NB4 (cell line): ENCODE results near the gene HPN.

Experiments
- CTCF ChIP-seq: IDR thresholded peaks from one replicate; pipeline ENCODE4 v1.5.1; 2012; ENCODE audit warnings: low read depth, low read length
- MAX ChIP-seq: IDR thresholded peaks from 2 replicates; pipeline ENCODE4 v1.6.1; 2011; ENCODE audit warnings: low read depth, low read length
- POLR2A ChIP-seq: IDR thresholded peaks from 2 replicates; pipeline ENCODE4 v1.6.1; 2011; ENCODE audit warnings: mild to moderate bottlenecking; ENCODE audit not compliant: insufficient read length; ENCODE audit errors: extremely low read depth

GRCh38 chr19:34994643-34995541 is 46.6 kb upstream of the HPN start:
- TF ChIP-seq MAX (no peak), CTCF (no peak), POLR2A (no peak)
